B cell (primary cell): Measurements from ENCODE around the gene CHD2. TPM values are rescaled to one million over a fixed set of nuclear protein-coding genes. Genes with fewer than 3 reads are reported as not detected.
A peak's percentile ranks its signal among the peaks of the same experiment; 100 is the strongest.

Experiments
- ATAC-seq: fragments of 200-7000 bp; cut with Tn5 transposase; one replicate; pipeline ENCODE4 v1.10.0; 2021; ENCODE audit warnings: low read depth, mild to moderate bottlenecking, moderate number of reproducible peaks, moderate library complexity
- CTCF ChIA-PET: fragments of 350-600 bp; sonication (Branson Sonifier 250); formaldehyde crosslinking; loops from one replicate; lab custom pipeline; 2021; ENCODE audit warnings: antibody characterized with exemption, inconsistent platforms; lab: Charles Lee
- POLR2A ChIA-PET: fragments of 350-600 bp; sonication (Branson Sonifier 250); formaldehyde crosslinking; loops from one replicate; lab custom pipeline; 2021; ENCODE audit warnings: antibody characterized with exemption; lab: Charles Lee
- DNase-seq: peaks from one replicate; pipeline ENCODE4 v3.0.0; 2013
- H2AFZ ChIP-seq: 2 replicates; pipeline ENCODE4 v1.6.1; 2012; ENCODE audit warnings: mild to moderate bottlenecking, low read depth, low read length; ENCODE audit not compliant: insufficient read depth, poor library complexity, severe bottlenecking
- H3K27ac ChIP-seq, 2 donors: 1 replicate in 1 of 2; 2 replicates in 1 of 2; pipeline ENCODE4 v1.5.1; 2012 to 2013; ENCODE audit warnings: low read length in 2 of 2, mild to moderate bottlenecking in 2 of 2, moderate library complexity in 1 of 2
- H3K27me3 ChIP-seq, 4 experiments: fragments of 200-600 bp in 1 of 4; sonication (generic) in 1 of 4; replicated peaks in 1 of 4; 1 replicate in 2 of 4; 2 replicates in 2 of 4; pipeline versions ENCODE4 v1.6.1 to v1.7.0; 2013 to 2016; ENCODE audit warnings: low read length in 3 of 4, mild to moderate bottlenecking in 2 of 4, mixed read lengths in 1 of 4, moderate library complexity in 1 of 4; ENCODE audit not compliant: insufficient read depth in 4 of 4, control insufficient read depth in 3 of 4; ENCODE audit errors: control extremely low read depth in 1 of 4
- H3K36me3 ChIP-seq, 2 experiments: replicated peaks in 1 of 2; 1 replicate in 1 of 2; 2 replicates in 1 of 2; pipeline versions ENCODE4 v1.6.1 to v1.7.1; 2013; ENCODE audit warnings: low read length in 1 of 2; ENCODE audit not compliant: insufficient read depth in 2 of 2, control insufficient read depth in 1 of 2; ENCODE audit errors: control extremely low read depth in 1 of 2, extremely low read depth in 1 of 2
- H3K4me1 ChIP-seq, 2 donors: fragments of 200-600 bp in 1 of 2; sonication (generic) in 1 of 2; 1 replicate in 1 of 2; 2 replicates in 1 of 2; pipeline versions ENCODE4 v1.5.1 to v1.6.1; 2013 to 2017; ENCODE audit warnings: low read length in 2 of 2; ENCODE audit not compliant: control insufficient read depth in 2 of 2, insufficient read depth in 2 of 2
- H3K4me2 ChIP-seq: replicated peaks from 2 replicates; pipeline ENCODE3; 2012; ENCODE audit warnings: mild to moderate bottlenecking, low read depth, low read length; ENCODE audit not compliant: poor library complexity, severe bottlenecking
- H3K4me3 ChIP-seq, 5 experiments: fragments of 200-600 bp in 1 of 5; sonication (generic) in 1 of 5; 1 replicate in 3 of 5; 2 replicates in 2 of 5; pipeline versions ENCODE4 v1.5.1 to v1.7.0; 2011 to 2016; ENCODE audit warnings: low read length in 4 of 5, mild to moderate bottlenecking in 4 of 5, low read depth in 2 of 5, control low read depth in 1 of 5, moderate library complexity in 1 of 5; ENCODE audit not compliant: insufficient read depth in 1 of 5; ENCODE audit errors: control extremely low read depth in 1 of 5, extremely low read depth in 1 of 5
- H3K79me2 ChIP-seq: fragments of 200-600 bp; sonication (generic); one replicate; pipeline ENCODE4 v1.6.0; 2016; ENCODE audit warnings: low read length; ENCODE audit not compliant: control insufficient read depth, insufficient read depth
- H3K9ac ChIP-seq: fragments of 200-600 bp; sonication (generic); 2 replicates; pipeline ENCODE4 v1.6.1; 2017; ENCODE audit warnings: mild to moderate bottlenecking, low read length, moderate library complexity
- H3K9me3 ChIP-seq, 3 donors: one replicate each; pipeline versions ENCODE4 v1.6.1 to v1.7.1; 2013; ENCODE audit warnings: low read length in 2 of 3; ENCODE audit not compliant: control insufficient read depth in 2 of 3, insufficient read depth in 1 of 3; ENCODE audit errors: control extremely low read depth in 1 of 3
- H4K20me1 ChIP-seq: 2 replicates; pipeline ENCODE4 v1.6.0; 2012; ENCODE audit warnings: mild to moderate bottlenecking, low read length; ENCODE audit not compliant: insufficient read depth, control insufficient read depth, poor library complexity, severe bottlenecking
- H3K27ac Mint-ChIP-seq: one replicate; pipeline ENCODE4 v1.8.0; 2021; ENCODE audit warnings: mixed read lengths
- H3K27me3 Mint-ChIP-seq: one replicate; pipeline ENCODE4 v1.8.0; 2021; ENCODE audit warnings: mixed read lengths
- H3K4me1 Mint-ChIP-seq: one replicate; pipeline ENCODE4 v1.8.0; 2021; ENCODE audit warnings: mixed read lengths
- H3K4me3 Mint-ChIP-seq: one replicate; pipeline ENCODE4 v1.8.0; 2021; ENCODE audit warnings: mixed read lengths
- H3K9me3 Mint-ChIP-seq: one replicate; pipeline ENCODE4 v1.8.0; 2022; ENCODE audit warnings: mixed read lengths; ENCODE audit not compliant: insufficient read depth
- EZH2 ChIP-seq: IDR thresholded peaks from 2 replicates; pipeline ENCODE4 v1.6.1; 2012; ENCODE audit warnings: borderline replicate concordance, low read depth, mild to moderate bottlenecking, moderate library complexity, low read length; ENCODE audit not compliant: insufficient read depth, poor library complexity, severe bottlenecking
- WGBS: methylation state at CpG from one replicate; pipeline ENCODE4 v1.1.5; 2013; ENCODE audit warnings: missing lambda C conversion rate; ENCODE audit not compliant: insufficient coverage; 5-methylcytosine and 5-hydroxymethylcytosine counted together
- intact Hi-C: fragments of 100-400 bp; cut with micrococcal nuclease; formaldehyde crosslinking; loops from one replicate; pipeline ENCODE4 v1.10.0; 2022
- polyA plus RNA-seq: library from polyadenylated mRNA; depleted of rRNA; stranded (reverse); fragments of >200 nt; gene quantifications from 2 replicates; pipeline ENCODE4 v1.2.3, GENCODE V29; 2012
- total RNA-seq, 2 donors: library from RNA; stranded (reverse); fragments of 120-200 nt in 1 of 2; gene quantifications; 1 replicate in 1 of 2; 2 replicates in 1 of 2; pipeline versions ENCODE4 v1.2.3 to v1.2.4, GENCODE V29; 2013 to 2022
- TF ChIP-seq, protein P1 (sequence below): fragments of 200-600 bp; IDR thresholded peaks from one replicate; pipeline ENCODE4 v1.8.0; 2022; ENCODE audit warnings: antibody characterized with exemption, mild to moderate bottlenecking

The CHD2 gene
- total and polyA plus RNA-seq, 2 donors (not counting 1 experiment from before 2014, with no cell fraction given): 86.9 to 353 TPM

DNA sequence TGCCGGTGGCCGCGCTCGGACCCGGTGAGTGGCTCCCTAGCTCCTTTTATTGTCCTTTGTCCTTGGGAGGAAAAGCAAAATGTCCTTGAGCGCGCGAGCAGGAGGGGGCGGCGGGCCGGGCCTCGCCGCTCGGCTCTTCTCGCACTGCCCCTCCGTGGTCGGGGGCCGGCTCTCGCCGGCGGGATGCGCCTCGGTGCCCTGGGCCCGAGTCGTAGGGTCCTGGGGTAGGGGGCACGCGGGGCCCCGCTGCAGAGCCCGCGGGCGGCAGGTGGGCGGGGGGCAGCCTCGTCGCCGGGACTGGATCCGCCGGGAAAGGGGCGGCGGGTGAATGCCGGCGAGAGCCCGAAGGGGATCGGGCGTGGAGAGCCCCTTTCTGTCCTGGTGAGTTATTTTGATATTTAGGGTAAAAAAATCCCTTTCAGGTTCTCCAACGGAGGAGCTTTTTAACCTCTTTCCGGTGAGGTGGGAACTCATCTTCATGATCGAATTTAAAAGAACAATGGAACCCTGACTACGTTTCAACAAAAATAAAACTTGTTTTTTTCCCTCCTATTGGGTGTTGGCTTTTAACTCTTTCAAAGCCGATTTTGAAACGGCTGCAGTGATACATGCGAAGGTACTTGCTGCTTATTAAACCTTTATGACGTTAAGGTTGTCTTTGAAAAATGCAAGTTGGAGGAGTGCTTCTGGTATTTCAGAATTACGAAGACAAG, 16.8 kb upstream of the CHD2 start:
- H3K9me3 Mint-ChIP-seq: no peaks in the 10 kb centered on the region
- H3K4me3 Mint-ChIP-seq: peak overlapping the region; percentile 96
- H3K9ac ChIP-seq: peak overlapping the region; percentile 97
- peaks cover 6 to 31% of the 10 kb centered on the region in 2 experiments for H3K36me3 ChIP-seq
- H3K4me1 ChIP-seq: peaks cover 20 to 39% of the 10 kb centered on the region in 2 donors
- ChIA-PET POLR2A (interaction anchor here (1.1 to 7.9 kb wide), 17 partner anchors 12 to 86 kb away, joined by 3 to 266 read pairs (median 11); partner anchors contain the start of gene CHD2), CTCF (interaction anchor here (1.1 to 5.7 kb wide), 16 partner anchors 12 to 86 kb away, joined by 3 to 75 read pairs (median 10); partner anchors contain the start of gene CHD2)
- H3K9me3 ChIP-seq: no peaks in the 10 kb centered on the region
- peak overlapping the region; percentile 97 for H3K27ac Mint-ChIP-seq
- H3K4me1 Mint-ChIP-seq: peaks cover 48% of the 10 kb centered on the region
- H2AFZ ChIP-seq: no peak overlapping the region
- no peak for ATAC-seq
- no peaks in the 10 kb centered on the region for H3K27me3 Mint-ChIP-seq
- H3K4me3 ChIP-seq: peak overlapping the region; percentile 69 to 100 (median 88)
- under 1% methylated on average over 43 of the region's 53 CpGs for WGBS
- peak; percentile 65 for DNase-seq
- peak overlapping the region; percentile 88 to 97 for H3K27ac ChIP-seq
- H3K79me2 ChIP-seq: peaks cover 63% of the 10 kb centered on the region
- H3K27me3 ChIP-seq: no peaks in the 10 kb centered on the region
- peak overlapping the region; percentile 85 for H3K4me2 ChIP-seq
- no peak for TF ChIP-seq EZH2
- TF ChIP-seq, protein P1, sequence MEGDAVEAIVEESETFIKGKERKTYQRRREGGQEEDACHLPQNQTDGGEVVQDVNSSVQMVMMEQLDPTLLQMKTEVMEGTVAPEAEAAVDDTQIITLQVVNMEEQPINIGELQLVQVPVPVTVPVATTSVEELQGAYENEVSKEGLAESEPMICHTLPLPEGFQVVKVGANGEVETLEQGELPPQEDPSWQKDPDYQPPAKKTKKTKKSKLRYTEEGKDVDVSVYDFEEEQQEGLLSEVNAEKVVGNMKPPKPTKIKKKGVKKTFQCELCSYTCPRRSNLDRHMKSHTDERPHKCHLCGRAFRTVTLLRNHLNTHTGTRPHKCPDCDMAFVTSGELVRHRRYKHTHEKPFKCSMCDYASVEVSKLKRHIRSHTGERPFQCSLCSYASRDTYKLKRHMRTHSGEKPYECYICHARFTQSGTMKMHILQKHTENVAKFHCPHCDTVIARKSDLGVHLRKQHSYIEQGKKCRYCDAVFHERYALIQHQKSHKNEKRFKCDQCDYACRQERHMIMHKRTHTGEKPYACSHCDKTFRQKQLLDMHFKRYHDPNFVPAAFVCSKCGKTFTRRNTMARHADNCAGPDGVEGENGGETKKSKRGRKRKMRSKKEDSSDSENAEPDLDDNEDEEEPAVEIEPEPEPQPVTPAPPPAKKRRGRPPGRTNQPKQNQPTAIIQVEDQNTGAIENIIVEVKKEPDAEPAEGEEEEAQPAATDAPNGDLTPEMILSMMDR: no peak
- peaks cover 8% of the 10 kb centered on the region for H4K20me1 ChIP-seq
- intact Hi-C loops: no loop called here
